ENCODE data around the gene SYTL2.
A peak's percentile ranks its signal among the peaks of the same experiment; 100 is the strongest.

DNA sequence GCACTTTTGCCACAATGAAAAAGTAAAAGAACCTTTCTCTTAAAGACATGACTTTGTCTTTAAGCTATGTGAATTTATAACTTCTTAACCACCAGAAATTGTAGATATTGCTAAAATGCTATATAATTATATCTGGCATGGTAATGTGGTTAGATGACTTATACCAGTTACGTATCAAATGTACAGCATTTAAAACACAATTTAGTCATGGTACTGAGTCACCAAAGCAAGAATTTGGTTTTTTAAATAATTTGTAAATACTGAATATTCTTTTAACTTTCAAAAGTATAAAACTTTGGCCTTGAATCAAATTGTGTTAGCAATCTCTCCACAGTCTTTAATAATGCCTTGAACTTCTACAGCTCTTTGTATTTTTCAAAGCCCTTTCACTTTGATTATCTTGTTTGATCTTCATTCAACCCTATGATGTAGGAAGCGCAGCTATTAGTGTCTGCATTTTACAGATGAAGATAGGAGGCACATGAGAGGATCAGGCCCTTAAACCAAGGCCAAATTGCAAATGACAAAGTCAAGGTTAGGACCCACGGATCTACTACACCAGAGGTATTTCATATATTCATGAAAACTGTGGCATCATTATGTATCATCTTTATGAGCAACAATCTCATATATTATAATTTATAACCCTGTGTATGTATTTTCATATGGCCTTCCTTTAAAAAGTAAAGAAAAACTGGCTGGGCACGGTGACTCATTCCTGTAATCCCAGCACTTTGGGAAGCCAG lies 4.4 kb upstream of the SYTL2 start:
- TF ChIP-seq, protein P1, sequence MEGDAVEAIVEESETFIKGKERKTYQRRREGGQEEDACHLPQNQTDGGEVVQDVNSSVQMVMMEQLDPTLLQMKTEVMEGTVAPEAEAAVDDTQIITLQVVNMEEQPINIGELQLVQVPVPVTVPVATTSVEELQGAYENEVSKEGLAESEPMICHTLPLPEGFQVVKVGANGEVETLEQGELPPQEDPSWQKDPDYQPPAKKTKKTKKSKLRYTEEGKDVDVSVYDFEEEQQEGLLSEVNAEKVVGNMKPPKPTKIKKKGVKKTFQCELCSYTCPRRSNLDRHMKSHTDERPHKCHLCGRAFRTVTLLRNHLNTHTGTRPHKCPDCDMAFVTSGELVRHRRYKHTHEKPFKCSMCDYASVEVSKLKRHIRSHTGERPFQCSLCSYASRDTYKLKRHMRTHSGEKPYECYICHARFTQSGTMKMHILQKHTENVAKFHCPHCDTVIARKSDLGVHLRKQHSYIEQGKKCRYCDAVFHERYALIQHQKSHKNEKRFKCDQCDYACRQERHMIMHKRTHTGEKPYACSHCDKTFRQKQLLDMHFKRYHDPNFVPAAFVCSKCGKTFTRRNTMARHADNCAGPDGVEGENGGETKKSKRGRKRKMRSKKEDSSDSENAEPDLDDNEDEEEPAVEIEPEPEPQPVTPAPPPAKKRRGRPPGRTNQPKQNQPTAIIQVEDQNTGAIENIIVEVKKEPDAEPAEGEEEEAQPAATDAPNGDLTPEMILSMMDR (IDR thresholded peaks at IDR 0.05), result no peak
- TF ChIP-seq SIN3A (IDR thresholded peaks at IDR 0.05; ENCODE audit: borderline replicate concordance, low read depth, low read length), result no peak
- TF ChIP-seq, protein P2, sequence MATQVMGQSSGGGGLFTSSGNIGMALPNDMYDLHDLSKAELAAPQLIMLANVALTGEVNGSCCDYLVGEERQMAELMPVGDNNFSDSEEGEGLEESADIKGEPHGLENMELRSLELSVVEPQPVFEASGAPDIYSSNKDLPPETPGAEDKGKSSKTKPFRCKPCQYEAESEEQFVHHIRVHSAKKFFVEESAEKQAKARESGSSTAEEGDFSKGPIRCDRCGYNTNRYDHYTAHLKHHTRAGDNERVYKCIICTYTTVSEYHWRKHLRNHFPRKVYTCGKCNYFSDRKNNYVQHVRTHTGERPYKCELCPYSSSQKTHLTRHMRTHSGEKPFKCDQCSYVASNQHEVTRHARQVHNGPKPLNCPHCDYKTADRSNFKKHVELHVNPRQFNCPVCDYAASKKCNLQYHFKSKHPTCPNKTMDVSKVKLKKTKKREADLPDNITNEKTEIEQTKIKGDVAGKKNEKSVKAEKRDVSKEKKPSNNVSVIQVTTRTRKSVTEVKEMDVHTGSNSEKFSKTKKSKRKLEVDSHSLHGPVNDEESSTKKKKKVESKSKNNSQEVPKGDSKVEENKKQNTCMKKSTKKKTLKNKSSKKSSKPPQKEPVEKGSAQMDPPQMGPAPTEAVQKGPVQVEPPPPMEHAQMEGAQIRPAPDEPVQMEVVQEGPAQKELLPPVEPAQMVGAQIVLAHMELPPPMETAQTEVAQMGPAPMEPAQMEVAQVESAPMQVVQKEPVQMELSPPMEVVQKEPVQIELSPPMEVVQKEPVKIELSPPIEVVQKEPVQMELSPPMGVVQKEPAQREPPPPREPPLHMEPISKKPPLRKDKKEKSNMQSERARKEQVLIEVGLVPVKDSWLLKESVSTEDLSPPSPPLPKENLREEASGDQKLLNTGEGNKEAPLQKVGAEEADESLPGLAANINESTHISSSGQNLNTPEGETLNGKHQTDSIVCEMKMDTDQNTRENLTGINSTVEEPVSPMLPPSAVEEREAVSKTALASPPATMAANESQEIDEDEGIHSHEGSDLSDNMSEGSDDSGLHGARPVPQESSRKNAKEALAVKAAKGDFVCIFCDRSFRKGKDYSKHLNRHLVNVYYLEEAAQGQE (IDR thresholded peaks at IDR 0.05; ENCODE audit: low read depth, low read length), result no peak
- TF ChIP-seq GABPA (IDR thresholded peaks at IDR 0.05; ENCODE audit: low read depth), result 0 out of 2 replicates have a peak, but pooled peaks have one; percentile 28
- TF ChIP-seq RAD21 (IDR thresholded peaks at IDR 0.05; ENCODE audit: low read length), result no peak
- TF ChIP-seq RXRA (IDR thresholded peaks at IDR 0.05; ENCODE audit: borderline replicate concordance, low read depth), result peak; percentile 43
- peak in 1 of 2 experiments; percentile 90; a peak in 2 of 4 replicates for TF ChIP-seq EP300 (IDR thresholded peaks at IDR 0.05; ENCODE audit: borderline replicate concordance in 1 of 2, low read depth in 1 of 2, low read length in 1 of 2)
- TF ChIP-seq POLR2AphosphoS5 (IDR thresholded peaks at IDR 0.05; ENCODE audit: low read depth, low read length), result peak; percentile 70; the same call in 1 of the 2 replicates
- no peak for TF ChIP-seq EZH2phosphoT487 (IDR thresholded peaks at IDR 0.05; ENCODE audit: borderline replicate concordance, low read depth)
- TF ChIP-seq, protein P3, sequence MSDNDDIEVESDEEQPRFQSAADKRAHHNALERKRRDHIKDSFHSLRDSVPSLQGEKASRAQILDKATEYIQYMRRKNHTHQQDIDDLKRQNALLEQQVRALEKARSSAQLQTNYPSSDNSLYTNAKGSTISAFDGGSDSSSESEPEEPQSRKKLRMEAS (IDR thresholded peaks at IDR 0.05; ENCODE audit: low read depth), result peak; percentile 71

Data from SK-N-SH (cell line).